OCI-LY7 (cell line): ENCODE data around the gene NCEH1. TPM values are rescaled to one million over a fixed set of nuclear protein-coding genes. Genes with fewer than 3 reads are reported as not detected.

ENCODE experiments used
- BruUV-seq: library from RNA; stranded (reverse); fragments of 400-500 nt; replicated peaks from 2 replicates; lab custom pipeline; 2021; lab: Mats Ljungman, UMichigan
- CTCF ChIA-PET: fragments of 300-600 bp; sonication (Branson Sonifier 250); formaldehyde crosslinking; loops from one replicate; lab custom pipeline; 2022; ENCODE audit warnings: antibody characterized with exemption; ENCODE audit not compliant: unreplicated experiment; lab: Charles Lee
- POLR2A ChIA-PET: fragments of 300-600 bp; sonication (Branson Sonifier 250); formaldehyde crosslinking; loops from one replicate; lab custom pipeline; 2022; ENCODE audit warnings: antibody characterized with exemption; lab: Charles Lee
- DNase-seq: peaks from one replicate; pipeline ENCODE4 v3.0.0-alpha.2; 2015; ENCODE audit warnings: low spot score
- H2AFZ ChIP-seq: fragments of 200-600 bp; sonication (generic), shearing (Covaris generic); 2 replicates; pipeline ENCODE4 v1.6.1; 2014; ENCODE audit warnings: mild to moderate bottlenecking, antibody characterized with exemption, low read length, moderate library complexity
- H3K27ac ChIP-seq: fragments of 200-600 bp; sonication (generic); 2 replicates; pipeline ENCODE4 v1.5.1; 2014; ENCODE audit warnings: mixed run types, low read depth, mild to moderate bottlenecking, moderate library complexity, low read length, inconsistent platforms; ENCODE audit not compliant: poor library complexity, severe bottlenecking
- H3K36me3 ChIP-seq: fragments of 200-600 bp; sonication (generic); 2 replicates; pipeline ENCODE4 v1.6.1; 2014; ENCODE audit warnings: mild to moderate bottlenecking, antibody characterized with exemption, low read length, moderate library complexity, mixed read lengths; ENCODE audit not compliant: insufficient read depth
- H3K4me1 ChIP-seq: fragments of 200-600 bp; sonication (generic); 2 replicates; pipeline ENCODE4 v1.5.1; 2014; ENCODE audit warnings: mild to moderate bottlenecking, low read length; ENCODE audit not compliant: insufficient read depth, poor library complexity, severe bottlenecking
- H3K4me2 ChIP-seq: fragments of 200-600 bp; sonication (generic); 2 replicates; pipeline ENCODE4 v1.6.1; 2014; ENCODE audit warnings: mild to moderate bottlenecking, low read length
- H3K4me3 ChIP-seq: fragments of 200-600 bp; sonication (generic); 2 replicates; pipeline ENCODE4 v1.5.1; 2014; ENCODE audit warnings: mild to moderate bottlenecking, low read depth, low read length; ENCODE audit not compliant: poor library complexity, severe bottlenecking
- H3K79me2 ChIP-seq: fragments of 200-600 bp; sonication (generic); 2 replicates; pipeline ENCODE4 v1.6.1; 2016; ENCODE audit warnings: low read depth, mild to moderate bottlenecking, low read length, moderate library complexity, mixed read lengths; ENCODE audit not compliant: insufficient read depth
- H3K9me2 ChIP-seq: fragments of 200-600 bp; sonication (generic); 2 replicates; pipeline ENCODE4 v1.6.1; 2016; ENCODE audit warnings: mild to moderate bottlenecking, low read length, mixed read lengths; ENCODE audit not compliant: insufficient read depth
- H3K9me3 ChIP-seq: fragments of 200-600 bp; sonication (generic); 2 replicates; pipeline ENCODE4 v1.6.1; 2014; ENCODE audit warnings: mild to moderate bottlenecking, mixed run types, low read length, mixed read lengths
- H4K20me1 ChIP-seq: fragments of 200-600 bp; sonication (generic); 2 replicates; pipeline ENCODE4 v1.6.1; 2014; ENCODE audit warnings: mild to moderate bottlenecking, antibody characterized with exemption, low read length, moderate library complexity, mixed read lengths; ENCODE audit not compliant: insufficient read depth
- EZH2phosphoT487 ChIP-seq: fragments of 200-600 bp; sonication (generic); IDR thresholded peaks from 2 replicates; pipeline ENCODE4 v1.6.1; 2018; ENCODE audit warnings: low read depth, borderline replicate concordance, mild to moderate bottlenecking, mixed run types, antibody characterized with exemption, low read length, moderate library complexity, mixed read lengths
- intact Hi-C: fragments of 100-400 bp; cut with micrococcal nuclease; formaldehyde crosslinking; loops from one replicate; pipeline ENCODE4 v1.10.0; 2022; ENCODE audit not compliant: unreplicated experiment
- total RNA-seq, 2 experiments: library from RNA; depleted of rRNA in 1 of 2; stranded (reverse); fragments of >200 nt in 1 of 2; shearing (Covaris generic) in 1 of 2; gene quantifications; 2 replicates each; pipeline ENCODE4 v1.2.3, GENCODE V29; 2014 to 2022
- TF ChIP-seq, protein P1 (sequence below): fragments of 200-600 bp; sonication (generic); conservative IDR thresholded peaks from 2 replicates; pipeline ENCODE4 v1.5.1; 2014; ENCODE audit warnings: mild to moderate bottlenecking, antibody characterized with exemption, low read length, moderate library complexity, mixed read lengths

Gene NCEH1
- total RNA-seq, 2 experiments from 2014 or later: 2.7 to 8.2 TPM

DNA sequence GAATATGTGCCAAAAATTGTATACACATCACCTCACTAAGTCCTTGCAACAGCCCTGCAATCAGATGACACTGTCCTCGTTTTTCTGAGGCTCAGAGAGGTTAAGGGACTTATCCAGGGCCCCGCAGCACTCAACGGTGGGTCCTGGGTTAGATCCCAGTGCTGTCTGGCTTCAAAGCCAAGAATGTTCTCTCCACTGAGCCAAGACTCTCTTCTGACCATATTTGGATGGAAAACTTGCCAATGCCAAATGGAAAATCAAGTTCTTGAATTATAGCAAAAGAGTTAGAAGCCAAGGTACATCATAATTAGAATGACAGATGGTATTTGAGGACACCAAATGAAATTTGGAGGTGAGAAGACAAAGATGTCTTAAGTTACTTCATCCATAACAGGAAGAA is 75.9 kb downstream of the NCEH1 start:
- H4K20me1 ChIP-seq: no peaks in the 10 kb centered on the region
- H3K4me3 ChIP-seq: no peak overlapping the region
- H3K79me2 ChIP-seq: no peaks in the 10 kb centered on the region
- no peak overlapping the region for H2AFZ ChIP-seq
- ChIA-PET POLR2A (interaction anchor here (0.6 kb wide), 3 partner anchors 12 to 120 kb away, joined by 3 to 4 read pairs (median 4); no protein-coding TSS in a partner anchor), CTCF (no interaction called here)
- H3K4me2 ChIP-seq: no peak overlapping the region
- DNase-seq: no peak
- no peaks in the 10 kb centered on the region for H3K9me2 ChIP-seq
- no TSS peak for BruUV-seq
- TF ChIP-seq, protein P1, sequence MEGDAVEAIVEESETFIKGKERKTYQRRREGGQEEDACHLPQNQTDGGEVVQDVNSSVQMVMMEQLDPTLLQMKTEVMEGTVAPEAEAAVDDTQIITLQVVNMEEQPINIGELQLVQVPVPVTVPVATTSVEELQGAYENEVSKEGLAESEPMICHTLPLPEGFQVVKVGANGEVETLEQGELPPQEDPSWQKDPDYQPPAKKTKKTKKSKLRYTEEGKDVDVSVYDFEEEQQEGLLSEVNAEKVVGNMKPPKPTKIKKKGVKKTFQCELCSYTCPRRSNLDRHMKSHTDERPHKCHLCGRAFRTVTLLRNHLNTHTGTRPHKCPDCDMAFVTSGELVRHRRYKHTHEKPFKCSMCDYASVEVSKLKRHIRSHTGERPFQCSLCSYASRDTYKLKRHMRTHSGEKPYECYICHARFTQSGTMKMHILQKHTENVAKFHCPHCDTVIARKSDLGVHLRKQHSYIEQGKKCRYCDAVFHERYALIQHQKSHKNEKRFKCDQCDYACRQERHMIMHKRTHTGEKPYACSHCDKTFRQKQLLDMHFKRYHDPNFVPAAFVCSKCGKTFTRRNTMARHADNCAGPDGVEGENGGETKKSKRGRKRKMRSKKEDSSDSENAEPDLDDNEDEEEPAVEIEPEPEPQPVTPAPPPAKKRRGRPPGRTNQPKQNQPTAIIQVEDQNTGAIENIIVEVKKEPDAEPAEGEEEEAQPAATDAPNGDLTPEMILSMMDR: no peak
- no peak for TF ChIP-seq EZH2phosphoT487
- intact Hi-C loops: no loop called here
- no peaks in the 10 kb centered on the region for H3K4me1 ChIP-seq
- H3K27ac ChIP-seq: no peak overlapping the region
- H3K36me3 ChIP-seq: 0 out of 2 replicates have a peak, but pooled peaks cover 10% of the 10 kb centered on the region
- no peaks in the 10 kb centered on the region for H3K9me3 ChIP-seq

DNA sequence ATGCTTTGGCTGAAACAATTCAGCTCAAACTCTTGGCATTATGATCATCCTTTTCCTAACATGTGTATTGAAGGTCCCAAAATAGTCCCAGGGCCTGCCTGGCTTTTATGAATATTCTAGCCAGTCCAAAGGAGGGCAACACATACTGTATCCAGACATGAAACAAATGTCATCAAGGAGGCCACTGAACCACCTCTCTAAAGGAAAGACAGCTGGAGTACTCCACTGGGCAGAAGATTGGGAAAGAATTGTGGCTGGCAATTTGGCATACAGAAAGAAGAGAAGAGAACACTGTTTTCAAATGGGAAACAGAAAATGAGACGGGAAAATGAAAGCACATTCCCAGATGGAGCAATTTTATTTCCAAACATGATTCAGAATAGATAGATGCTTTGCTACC is 80.6 kb downstream of the NCEH1 start:
- Histone ChIP-seq H3K4me1 (no peaks in the 10 kb centered on the region), H3K79me2 (no peaks in the 10 kb centered on the region), H2AFZ (no peak overlapping the region), H3K9me3 (no peaks in the 10 kb centered on the region), H3K27ac (no peak overlapping the region), H4K20me1 (no peaks in the 10 kb centered on the region), H3K36me3 (0 out of 2 replicates have a peak, but pooled peaks cover 5% of the 10 kb centered on the region), H3K9me2 (no peaks in the 10 kb centered on the region), H3K4me3 (no peak overlapping the region), H3K4me2 (no peak overlapping the region)
- POLR2A ChIA-PET: no interaction called here
- CTCF ChIA-PET: no interaction called here
- intact Hi-C loops: no loop called here
- no TSS peak for BruUV-seq
- no peak for TF ChIP-seq EZH2phosphoT487
- TF ChIP-seq, protein P1: no peak
- no peak for DNase-seq

DNA sequence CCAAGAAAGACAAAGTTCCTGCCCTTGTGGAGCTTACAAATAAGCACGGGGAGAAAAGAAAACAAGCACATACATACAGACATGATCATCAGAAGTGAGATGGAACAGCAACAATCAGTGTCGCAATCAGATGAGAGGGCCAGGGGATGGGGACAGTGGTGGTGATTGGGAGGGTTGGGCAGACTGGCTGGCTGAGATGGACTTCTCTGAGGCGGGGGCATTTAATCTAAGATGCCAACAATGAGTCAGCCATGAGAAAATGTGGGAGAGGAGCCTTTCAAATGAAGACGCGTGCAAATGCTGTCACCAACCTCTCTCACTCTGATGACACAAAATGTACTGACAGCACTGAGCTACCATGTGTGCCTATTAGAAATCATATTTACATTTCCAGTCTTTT is 81.4 kb downstream of the NCEH1 start:
- H3K4me2 ChIP-seq: no peak overlapping the region
- no peak for DNase-seq
- intact Hi-C loops: no loop called here
- H3K9me3 ChIP-seq: no peaks in the 10 kb centered on the region
- POLR2A ChIA-PET: no interaction called here
- H3K79me2 ChIP-seq: no peaks in the 10 kb centered on the region
- H3K27ac ChIP-seq: no peak overlapping the region
- H2AFZ ChIP-seq: no peak overlapping the region
- H3K36me3 ChIP-seq: 0 out of 2 replicates have a peak, but pooled peaks cover 5% of the 10 kb centered on the region
- TF ChIP-seq, protein P1: no peak
- TF ChIP-seq EZH2phosphoT487: no peak
- no peaks in the 10 kb centered on the region for H3K4me1 ChIP-seq
- no peaks in the 10 kb centered on the region for H3K9me2 ChIP-seq
- CTCF ChIA-PET: no interaction called here
- no peaks in the 10 kb centered on the region for H4K20me1 ChIP-seq
- no TSS peak for BruUV-seq
- H3K4me3 ChIP-seq: no peak overlapping the region
